Measurements from ENCODE around the gene ZEB1. TPM values are rescaled to one million over a fixed set of nuclear protein-coding genes. Genes with fewer than 3 reads are reported as not detected.

The ZEB1 gene
- total RNA-seq, 3 donors from 2014 or later, result 8.8 to 200 (median 28.1) TPM

DNA sequence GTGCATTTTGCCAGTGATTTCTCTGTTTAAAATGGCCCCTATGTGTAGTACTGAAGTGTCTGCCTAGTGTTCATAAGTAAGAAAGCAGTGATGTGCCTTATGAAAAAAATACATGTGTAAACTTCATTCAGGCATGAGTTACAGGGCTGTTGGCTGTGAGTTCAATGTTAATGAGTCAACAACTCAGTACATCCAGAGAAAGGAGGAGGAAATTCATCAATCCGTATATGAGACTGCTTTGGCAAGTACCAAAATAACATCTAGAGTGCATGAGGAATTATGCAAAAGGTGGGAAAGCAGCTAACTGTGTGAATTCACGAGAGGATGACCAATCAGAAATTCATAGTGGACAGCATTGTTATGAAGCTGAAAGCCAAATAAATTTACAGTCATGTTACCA lies 255.6 kb downstream of the ZEB1 start:
- TF ChIP-seq, protein P1, sequence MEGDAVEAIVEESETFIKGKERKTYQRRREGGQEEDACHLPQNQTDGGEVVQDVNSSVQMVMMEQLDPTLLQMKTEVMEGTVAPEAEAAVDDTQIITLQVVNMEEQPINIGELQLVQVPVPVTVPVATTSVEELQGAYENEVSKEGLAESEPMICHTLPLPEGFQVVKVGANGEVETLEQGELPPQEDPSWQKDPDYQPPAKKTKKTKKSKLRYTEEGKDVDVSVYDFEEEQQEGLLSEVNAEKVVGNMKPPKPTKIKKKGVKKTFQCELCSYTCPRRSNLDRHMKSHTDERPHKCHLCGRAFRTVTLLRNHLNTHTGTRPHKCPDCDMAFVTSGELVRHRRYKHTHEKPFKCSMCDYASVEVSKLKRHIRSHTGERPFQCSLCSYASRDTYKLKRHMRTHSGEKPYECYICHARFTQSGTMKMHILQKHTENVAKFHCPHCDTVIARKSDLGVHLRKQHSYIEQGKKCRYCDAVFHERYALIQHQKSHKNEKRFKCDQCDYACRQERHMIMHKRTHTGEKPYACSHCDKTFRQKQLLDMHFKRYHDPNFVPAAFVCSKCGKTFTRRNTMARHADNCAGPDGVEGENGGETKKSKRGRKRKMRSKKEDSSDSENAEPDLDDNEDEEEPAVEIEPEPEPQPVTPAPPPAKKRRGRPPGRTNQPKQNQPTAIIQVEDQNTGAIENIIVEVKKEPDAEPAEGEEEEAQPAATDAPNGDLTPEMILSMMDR (IDR thresholded peaks at IDR 0.05), result no peak
- DNase-seq (no peak), ATAC-seq (no peak)
- Histone ChIP-seq H3K9me3 (no peaks in the 10 kb centered on the region), H3K4me3 (no peak overlapping the region), H3K4me1 (ENCODE audit: low read depth) (no peaks in the 10 kb centered on the region), H3K36me3 (ENCODE audit: low read depth) (no peaks in the 10 kb centered on the region)
- intact Hi-C loops (cut with DNase I, micrococcal nuclease), result no loop called here

DNA sequence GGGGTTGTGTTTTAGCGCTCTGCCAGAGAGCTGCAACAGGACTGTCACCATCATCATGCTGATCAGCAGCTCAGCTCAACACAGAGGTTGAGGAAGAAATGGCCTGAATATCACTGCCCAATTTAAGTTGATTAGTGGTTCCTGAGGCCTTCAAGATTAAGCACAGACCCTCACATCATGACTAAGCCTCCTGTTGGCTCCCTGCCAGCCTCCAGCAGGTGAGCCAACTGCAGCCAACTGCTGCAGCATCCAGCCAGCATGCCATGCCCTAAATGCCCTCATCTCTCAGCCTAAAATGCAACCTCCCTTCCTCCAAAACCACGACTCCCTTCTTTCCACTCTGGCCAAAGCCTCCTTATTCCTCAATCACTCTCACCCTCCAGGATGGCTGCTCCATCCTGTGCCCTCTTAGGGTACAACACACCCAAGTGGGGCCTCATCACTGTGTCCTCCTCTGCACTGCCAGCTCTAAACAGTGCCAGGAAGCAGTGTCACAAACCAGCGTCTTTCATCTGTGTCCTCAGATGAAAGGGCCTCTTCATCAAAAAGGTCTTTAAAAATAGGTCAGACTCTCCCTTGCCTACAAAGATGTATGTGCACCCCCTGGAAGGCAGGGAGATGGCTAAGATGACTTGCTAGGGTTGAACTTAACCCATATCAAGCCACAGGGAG lies 259.3 kb downstream of the ZEB1 start:
- TF ChIP-seq, protein P1 (IDR thresholded peaks at IDR 0.05), result no peak
- no peaks in the 10 kb centered on the region for H3K9me3 ChIP-seq
- intact Hi-C loops (cut with DNase I, micrococcal nuclease), result no loop called here
- ATAC-seq (no peak), DNase-seq (no peak)
- no peaks in the 10 kb centered on the region for H3K36me3 ChIP-seq (ENCODE audit: low read depth)
- no peak overlapping the region for H3K4me3 ChIP-seq
- peaks cover 6% of the 10 kb centered on the region for H3K4me1 ChIP-seq (ENCODE audit: low read depth)

DNA sequence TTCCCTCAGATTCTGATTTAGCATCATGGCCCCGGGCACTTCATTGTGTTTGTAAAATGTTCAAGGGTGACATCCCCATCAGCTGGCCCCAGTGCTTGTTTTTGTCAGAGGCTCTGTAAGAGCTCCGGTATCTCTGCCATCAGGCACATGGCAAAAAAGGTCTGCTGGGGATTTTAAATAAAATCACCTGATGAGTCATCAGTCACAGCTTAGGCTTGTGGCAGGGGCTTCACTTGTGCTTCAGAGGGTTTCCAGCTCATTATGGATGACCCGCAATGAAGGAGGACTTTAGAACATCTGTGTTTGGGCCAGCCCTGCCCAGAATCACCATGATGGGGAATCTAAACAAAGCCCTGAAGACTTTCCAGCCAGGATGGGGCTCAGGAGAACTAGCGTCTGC lies 259.9 kb downstream of the ZEB1 start:
- intact Hi-C loops (cut with DNase I, micrococcal nuclease), result no loop called here
- Histone ChIP-seq H3K4me1 (ENCODE audit: low read depth) (peaks cover 6% of the 10 kb centered on the region), H3K4me3 (no peak overlapping the region), H3K9me3 (no peaks in the 10 kb centered on the region), H3K36me3 (ENCODE audit: low read depth) (no peaks in the 10 kb centered on the region)
- DNase-seq (no peak), ATAC-seq (no peak)
- TF ChIP-seq, protein P1 (IDR thresholded peaks at IDR 0.05), result no peak
